ENCODE results near the gene VWA3B. TPM values are rescaled to one million over a fixed set of nuclear protein-coding genes. Genes with fewer than 3 reads are reported as not detected.
"Not testable (repeated sequence)": the region's sequence is repeated elsewhere in the genome, so short reads cannot be mapped to it uniquely, and the experiment has no call there.

The VWA3B gene
- total and polyA plus RNA-seq, 2 donors (not counting 3 experiments of a cell fraction or from before 2014, with no cell fraction given), result not detected

DNA sequence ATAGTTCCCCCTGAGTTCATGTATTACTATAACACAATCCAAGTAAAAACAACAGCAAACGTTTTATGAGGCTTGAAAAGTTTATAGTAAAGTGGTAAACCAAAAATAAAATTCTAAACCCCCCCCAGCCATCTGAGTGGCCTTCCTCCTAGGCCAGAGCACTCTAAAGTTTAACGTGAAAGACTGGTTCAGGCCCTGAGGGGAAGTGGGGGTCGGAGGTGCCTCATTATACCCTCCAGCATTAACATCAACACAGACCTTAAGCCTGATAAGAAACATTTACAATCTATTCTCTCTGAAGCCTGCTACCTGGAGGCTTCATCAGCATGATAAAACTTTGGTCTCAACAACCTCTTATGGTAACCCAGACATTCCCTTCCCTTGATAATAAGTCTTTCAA lies 230.2 kb downstream of the VWA3B start:
- BruUV-seq (replicated peaks), result no TSS peak

DNA sequence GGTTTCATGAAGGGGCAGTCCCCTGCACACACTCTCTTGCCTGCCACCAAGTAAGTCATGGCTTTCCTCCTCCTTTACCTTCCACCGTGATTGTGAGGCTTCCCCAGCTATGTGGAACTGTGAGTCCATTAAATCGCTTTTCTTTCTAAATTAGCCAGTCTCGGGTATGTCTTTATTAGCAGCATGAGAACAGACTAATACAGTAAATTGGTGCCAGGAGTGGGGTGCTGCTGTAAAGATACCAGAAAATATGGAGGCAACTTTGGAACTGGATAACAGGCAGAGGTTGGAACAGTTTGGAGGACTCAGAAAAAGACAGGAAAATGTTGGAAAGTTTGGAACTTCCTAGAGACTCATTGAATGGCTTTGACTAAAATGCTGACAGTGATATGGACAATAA lies 233.2 kb downstream of the VWA3B start:
- H3K27me3 ChIP-seq (ENCODE audit: control insufficient read depth in 2 of 2, insufficient read depth in 2 of 2, low read length in 2 of 2); FAIRE-seq; H3K9me1 ChIP-seq (replicated peaks; ENCODE audit: control insufficient read depth, extremely low read depth, insufficient read depth, low read length); H2AFZ ChIP-seq (ENCODE audit: low read depth, low read length); POLR2A ChIA-PET; H4K20me1 ChIP-seq (replicated peaks; ENCODE audit: control insufficient read depth, extremely low read depth, insufficient read depth, low read length); H3K36me3 ChIP-seq (ENCODE audit: control insufficient read depth in 2 of 2, extremely low read depth in 1 of 2, insufficient read depth in 2 of 2, low read length in 2 of 2); H3K9me3 ChIP-seq (replicated peaks; ENCODE audit: control insufficient read depth, insufficient read depth, low read length); H3K4me3 ChIP-seq (replicated peaks in 1 of 3; ENCODE audit: insufficient read depth in 1 of 3, low read depth in 1 of 3, low read length in 3 of 3); intact Hi-C loops (cut with micrococcal nuclease); H3K27ac ChIP-seq (ENCODE audit: insufficient read depth, low read depth, low read length); H3K79me2 ChIP-seq (ENCODE audit: control insufficient read depth, insufficient read depth, low read length); DNase-seq (ENCODE audit: low read depth, low spot score); H3K4me1 ChIP-seq (ENCODE audit: control insufficient read depth, extremely low read depth, insufficient read depth, low read length); H3K4me2 ChIP-seq (ENCODE audit: insufficient read depth, low read length); dilution Hi-C loops (cut with MboI; ENCODE audit: extremely low pct_ligation_motif_present, low sequenced_read_pairs); H3K9ac ChIP-seq (replicated peaks; ENCODE audit: extremely low read depth, insufficient read depth, low read length); BruUV-seq (replicated peaks); CTCF ChIA-PET: not testable (repeated sequence)

More for the DNA sequence above, 230.2 kb downstream of the VWA3B start:
- Histone ChIP-seq H3K4me2 (ENCODE audit: insufficient read depth, low read length) (no peak overlapping the region), H2AFZ (ENCODE audit: low read depth, low read length) (no peak overlapping the region), H3K9me1 (replicated peaks; ENCODE audit: control insufficient read depth, extremely low read depth, insufficient read depth, low read length) (no peaks in the 10 kb centered on the region), H3K27me3 (ENCODE audit: control insufficient read depth in 2 of 2, insufficient read depth in 2 of 2, low read length in 2 of 2) (peaks cover 0 to 4% of the 10 kb centered on the region in 2 experiments), H3K27ac (ENCODE audit: insufficient read depth, low read depth, low read length) (no peak overlapping the region), H3K4me3 (replicated peaks in 1 of 3; ENCODE audit: insufficient read depth in 1 of 3, low read depth in 1 of 3, low read length in 3 of 3) (no peak overlapping the region), H3K36me3 (ENCODE audit: control insufficient read depth in 2 of 2, extremely low read depth in 1 of 2, insufficient read depth in 2 of 2, low read length in 2 of 2) (no peaks in the 10 kb centered on the region), H3K4me1 (ENCODE audit: control insufficient read depth, extremely low read depth, insufficient read depth, low read length) (no peaks in the 10 kb centered on the region), H3K79me2 (ENCODE audit: control insufficient read depth, insufficient read depth, low read length) (no peaks in the 10 kb centered on the region), H3K9ac (replicated peaks; ENCODE audit: extremely low read depth, insufficient read depth, low read length) (no peak overlapping the region), H4K20me1 (replicated peaks; ENCODE audit: control insufficient read depth, extremely low read depth, insufficient read depth, low read length) (no peaks in the 10 kb centered on the region), H3K9me3 (replicated peaks; ENCODE audit: control insufficient read depth, insufficient read depth, low read length) (no peaks in the 10 kb centered on the region)
- ChIA-PET CTCF (no interaction called here), POLR2A (no interaction called here)
- intact Hi-C loops (cut with micrococcal nuclease), result no loop called here
- DNase-seq (ENCODE audit: low read depth, low spot score), result no peak
- TF ChIP-seq POLR2AphosphoS5 (IDR thresholded peaks at IDR 0.05; ENCODE audit: insufficient read depth, low read depth, low read length) (no peak), POLR2A (IDR thresholded peaks at IDR 0.05; ENCODE audit: low read depth, low read length) (no peak), GATA2 (IDR thresholded peaks at IDR 0.05; ENCODE audit: insufficient read depth, insufficient read length, low read depth, low read length) (no peak), MYC (IDR thresholded peaks at IDR 0.05; ENCODE audit: low read depth, low read length) (no peak), CTCF (IDR thresholded peaks at IDR 0.05; ENCODE audit: extremely low read depth in 1 of 2, insufficient read depth in 1 of 2, low read depth in 1 of 2, low read length in 2 of 2) (no peak), JUN (IDR thresholded peaks at IDR 0.05; ENCODE audit: borderline replicate concordance, insufficient read depth, insufficient read length, low read depth) (no peak)
- dilution Hi-C loops (cut with MboI; ENCODE audit: extremely low pct_ligation_motif_present, low sequenced_read_pairs), result no loop called here
- no peak for FAIRE-seq

Data from endothelial cell of umbilical vein (primary cell).